ENCODE data around the gene RAD51AP2.

RAD51AP2 gene

DNA sequence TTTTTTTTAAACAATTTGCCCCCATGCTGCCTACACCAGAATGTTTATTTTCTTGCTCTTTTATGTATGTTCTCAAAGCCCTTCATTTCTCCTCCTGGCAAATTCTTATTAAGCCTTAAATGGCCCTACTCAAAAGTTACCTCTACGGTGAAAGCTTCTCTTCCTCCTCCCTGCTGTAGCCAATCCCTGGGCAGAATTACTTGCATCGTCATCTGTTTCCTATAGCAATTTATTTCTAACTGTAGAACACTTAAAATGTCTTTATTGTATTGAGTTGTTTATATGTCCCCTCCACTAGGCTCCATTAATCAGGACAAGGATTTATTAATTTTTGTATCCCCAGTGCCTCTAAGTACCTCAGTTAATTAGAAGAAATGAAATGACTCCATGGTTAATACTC, 2.5 kb upstream of the RAD51AP2 start:
- H3K79me2 ChIP-seq (ENCODE audit: insufficient read depth, low read length) = no peaks in the 10 kb centered on the region
- no peaks in the 10 kb centered on the region for H4K20me1 ChIP-seq (ENCODE audit: insufficient read depth, low read length, poor library complexity, severe bottlenecking)
- no peak overlapping the region for H3K4me2 ChIP-seq (ENCODE audit: low read depth, low read length, poor library complexity, severe bottlenecking)
- TF ChIP-seq EZH2phosphoT487 (IDR thresholded peaks at IDR 0.05; ENCODE audit: borderline replicate concordance) = no peak
- TF ChIP-seq, protein P1, sequence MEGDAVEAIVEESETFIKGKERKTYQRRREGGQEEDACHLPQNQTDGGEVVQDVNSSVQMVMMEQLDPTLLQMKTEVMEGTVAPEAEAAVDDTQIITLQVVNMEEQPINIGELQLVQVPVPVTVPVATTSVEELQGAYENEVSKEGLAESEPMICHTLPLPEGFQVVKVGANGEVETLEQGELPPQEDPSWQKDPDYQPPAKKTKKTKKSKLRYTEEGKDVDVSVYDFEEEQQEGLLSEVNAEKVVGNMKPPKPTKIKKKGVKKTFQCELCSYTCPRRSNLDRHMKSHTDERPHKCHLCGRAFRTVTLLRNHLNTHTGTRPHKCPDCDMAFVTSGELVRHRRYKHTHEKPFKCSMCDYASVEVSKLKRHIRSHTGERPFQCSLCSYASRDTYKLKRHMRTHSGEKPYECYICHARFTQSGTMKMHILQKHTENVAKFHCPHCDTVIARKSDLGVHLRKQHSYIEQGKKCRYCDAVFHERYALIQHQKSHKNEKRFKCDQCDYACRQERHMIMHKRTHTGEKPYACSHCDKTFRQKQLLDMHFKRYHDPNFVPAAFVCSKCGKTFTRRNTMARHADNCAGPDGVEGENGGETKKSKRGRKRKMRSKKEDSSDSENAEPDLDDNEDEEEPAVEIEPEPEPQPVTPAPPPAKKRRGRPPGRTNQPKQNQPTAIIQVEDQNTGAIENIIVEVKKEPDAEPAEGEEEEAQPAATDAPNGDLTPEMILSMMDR (conservative IDR thresholded peaks at IDR 0.05; ENCODE audit: low read length) = no peak
- H3K9me3 ChIP-seq (ENCODE audit: insufficient read depth, low read depth, low read length) = no peaks in the 10 kb centered on the region
- H3K27me3 ChIP-seq (ENCODE audit: insufficient read depth, low read length, poor library complexity, severe bottlenecking) = no peaks in the 10 kb centered on the region
- H3K36me3 ChIP-seq (ENCODE audit: insufficient read depth, low read length) = no peaks in the 10 kb centered on the region
- H3K4me3 ChIP-seq (ENCODE audit: low read length, poor library complexity, severe bottlenecking) = no peak overlapping the region
- H2AFZ ChIP-seq (ENCODE audit: low read length) = no peak overlapping the region
- H3F3A ChIP-seq (ENCODE audit: low read depth) = no peaks in the 10 kb centered on the region
- H3K4me1 ChIP-seq (ENCODE audit: insufficient read depth, low read length, poor library complexity, severe bottlenecking) = no peaks in the 10 kb centered on the region
- no peak overlapping the region for H3K9ac ChIP-seq (ENCODE audit: low read depth, low read length, poor library complexity, severe bottlenecking)
- no peaks in the 10 kb centered on the region for H3K9me2 ChIP-seq (replicated peaks; ENCODE audit: low read depth, low read length)

DNA sequence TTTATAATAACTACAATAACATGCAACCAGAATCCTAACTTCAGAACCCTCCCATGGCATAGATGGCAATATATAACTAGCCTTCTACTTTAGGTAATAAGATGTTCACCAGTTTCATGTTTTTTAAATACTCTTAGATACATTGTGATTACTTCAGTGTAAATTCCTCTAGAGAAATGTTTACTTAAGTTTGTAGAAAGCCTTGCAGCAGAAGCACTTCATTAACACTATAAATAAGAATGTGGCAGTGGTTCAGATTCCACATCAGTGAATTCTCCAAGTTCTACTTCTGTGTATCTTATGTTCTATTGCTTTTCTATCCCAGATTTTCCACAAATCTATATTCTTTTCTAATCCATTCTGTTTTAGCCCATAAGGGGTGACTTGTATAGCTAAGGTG, 1.2 kb upstream of the RAD51AP2 start:
- Histone ChIP-seq H3F3A (ENCODE audit: low read depth) (no peaks in the 10 kb centered on the region), H3K4me3 (ENCODE audit: low read length, poor library complexity, severe bottlenecking) (no peak overlapping the region), H3K4me2 (ENCODE audit: low read depth, low read length, poor library complexity, severe bottlenecking) (no peak overlapping the region), H3K9me3 (ENCODE audit: insufficient read depth, low read depth, low read length) (no peaks in the 10 kb centered on the region), H3K9ac (ENCODE audit: low read depth, low read length, poor library complexity, severe bottlenecking) (no peak overlapping the region), H3K79me2 (ENCODE audit: insufficient read depth, low read length) (no peaks in the 10 kb centered on the region), H3K36me3 (ENCODE audit: insufficient read depth, low read length) (no peaks in the 10 kb centered on the region), H4K20me1 (ENCODE audit: insufficient read depth, low read length, poor library complexity, severe bottlenecking) (no peaks in the 10 kb centered on the region), H3K4me1 (ENCODE audit: insufficient read depth, low read length, poor library complexity, severe bottlenecking) (no peaks in the 10 kb centered on the region), H3K27me3 (ENCODE audit: insufficient read depth, low read length, poor library complexity, severe bottlenecking) (no peaks in the 10 kb centered on the region), H3K9me2 (replicated peaks; ENCODE audit: low read depth, low read length) (no peaks in the 10 kb centered on the region), H2AFZ (ENCODE audit: low read length) (no peak overlapping the region)
- TF ChIP-seq, protein P1 (conservative IDR thresholded peaks at IDR 0.05; ENCODE audit: low read length) = no peak
- TF ChIP-seq EZH2phosphoT487 (IDR thresholded peaks at IDR 0.05; ENCODE audit: borderline replicate concordance) = no peak

DNA sequence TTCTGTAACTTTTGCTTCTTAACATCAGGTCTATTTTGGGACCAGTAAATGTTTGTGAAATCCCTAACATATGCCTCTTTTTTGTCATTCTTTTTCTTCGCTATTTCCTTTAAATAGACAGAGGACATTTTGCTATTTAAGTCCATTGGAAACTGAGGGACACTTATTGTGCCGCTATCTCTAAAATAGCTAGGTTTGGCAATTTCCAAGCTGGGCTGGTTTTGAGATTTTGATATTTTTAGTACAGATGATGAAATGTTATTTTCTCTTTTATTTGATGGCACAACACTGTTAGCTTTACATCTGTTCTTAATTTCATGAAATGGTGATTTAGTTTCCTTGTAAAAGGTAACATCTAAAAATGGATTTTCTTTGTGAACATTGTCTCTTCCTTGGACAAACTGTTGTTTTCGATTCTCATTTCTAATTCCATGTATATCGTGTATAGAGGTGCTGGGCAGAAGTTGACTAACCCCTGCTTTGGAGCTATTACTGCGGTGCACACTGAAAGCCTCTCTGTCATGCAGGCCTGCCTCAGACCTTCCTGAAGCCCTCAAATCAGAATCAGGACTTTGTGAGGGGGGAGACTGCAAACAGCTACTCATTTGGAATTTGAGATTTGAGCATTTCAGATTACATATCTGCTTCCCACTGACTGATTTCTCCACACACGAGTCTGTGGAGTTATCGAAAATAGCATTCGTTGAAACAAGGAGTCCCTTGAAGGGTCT, 594 bp downstream of the RAD51AP2 start:
- H3K4me2 ChIP-seq (ENCODE audit: low read depth, low read length, poor library complexity, severe bottlenecking) = no peak overlapping the region
- H2AFZ ChIP-seq (ENCODE audit: low read length) = no peak overlapping the region
- H3K9ac ChIP-seq (ENCODE audit: low read depth, low read length, poor library complexity, severe bottlenecking) = no peak overlapping the region
- no peaks in the 10 kb centered on the region for H3K79me2 ChIP-seq (ENCODE audit: insufficient read depth, low read length)
- no peak overlapping the region for H3K4me3 ChIP-seq (ENCODE audit: low read length, poor library complexity, severe bottlenecking)
- TF ChIP-seq, protein P1 (conservative IDR thresholded peaks at IDR 0.05; ENCODE audit: low read length) = no peak
- no peak for TF ChIP-seq EZH2phosphoT487 (IDR thresholded peaks at IDR 0.05; ENCODE audit: borderline replicate concordance)
- H3K27me3 ChIP-seq (ENCODE audit: insufficient read depth, low read length, poor library complexity, severe bottlenecking) = no peaks in the 10 kb centered on the region
- no peaks in the 10 kb centered on the region for H3K9me2 ChIP-seq (replicated peaks; ENCODE audit: low read depth, low read length)
- H3K9me3 ChIP-seq (ENCODE audit: insufficient read depth, low read depth, low read length) = no peaks in the 10 kb centered on the region
- H3F3A ChIP-seq (ENCODE audit: low read depth) = no peaks in the 10 kb centered on the region
- no peaks in the 10 kb centered on the region for H3K36me3 ChIP-seq (ENCODE audit: insufficient read depth, low read length)
- no peaks in the 10 kb centered on the region for H3K4me1 ChIP-seq (ENCODE audit: insufficient read depth, low read length, poor library complexity, severe bottlenecking)
- no peaks in the 10 kb centered on the region for H4K20me1 ChIP-seq (ENCODE audit: insufficient read depth, low read length, poor library complexity, severe bottlenecking)
